Sigmoid colon (tissue), 3 donors: ENCODE results near the gene HHAT.

Source experiments
- CTCF ChIP-seq, 4 experiments: fragments of 450-650 bp in 3 of 4; fragments of 200-600 bp in 1 of 4; IDR thresholded peaks; one replicate each; pipeline ENCODE4 v1.5.1; 2016 to 2019; ENCODE audit warnings: antibody characterized with exemption in 4 of 4, mild to moderate bottlenecking in 3 of 4, moderate library complexity in 2 of 4
- POLR2A ChIP-seq, 2 donors: fragments of 450-650 bp; IDR thresholded peaks; one replicate each; pipeline ENCODE4 v1.6.1; 2016; ENCODE audit warnings: antibody characterized with exemption in 2 of 2, mild to moderate bottlenecking in 2 of 2, moderate library complexity in 2 of 2

- TF ChIP-seq CTCF (IDR thresholded peaks at IDR 0.05) (no peak), POLR2A (IDR thresholded peaks at IDR 0.05) (no peak)
Measured at GRCh38 chr1:210325026-210325670, 3.6 kb upstream of the HHAT start.
